Kidney (tissue), 14 donors: ENCODE measurements around the gene NAXE. TPM values are rescaled to one million over a fixed set of nuclear protein-coding genes. Genes with fewer than 3 reads are reported as not detected.

Source experiments
- DNase-seq, 5 donors: peaks; one replicate each; pipeline ENCODE4 v3.0.0-alpha.2; 2013 to 2020
- FAIRE-seq: peaks from 2 replicates; lab custom pipeline; 2012; peaks lifted over from hg19 to GRCh38; lab: Jason Lieb, UNC
- H3K27ac ChIP-seq, 2 donors: one replicate each; pipeline ENCODE4 v1.7.0; 2013; ENCODE audit warnings: low read depth in 2 of 2, low read length in 2 of 2, inconsistent platforms in 1 of 2
- H3K27me3 ChIP-seq: one replicate; pipeline ENCODE4 v1.7.1; 2013; ENCODE audit warnings: low read length, inconsistent platforms; ENCODE audit not compliant: control insufficient read depth, insufficient read depth
- H3K36me3 ChIP-seq, 3 donors: one replicate each; pipeline versions ENCODE4 v1.7.0 to v1.7.1; 2013; ENCODE audit warnings: low read length in 3 of 3, control low read depth in 1 of 3, inconsistent platforms in 1 of 3; ENCODE audit not compliant: insufficient read depth in 3 of 3, control insufficient read depth in 2 of 3
- H3K4me1 ChIP-seq, 3 donors: one replicate each; pipeline versions ENCODE4 v1.7.0 to v1.7.1; 2013; ENCODE audit warnings: low read length in 3 of 3, inconsistent platforms in 1 of 3, low read depth in 1 of 3; ENCODE audit not compliant: control insufficient read depth in 2 of 3, insufficient read depth in 2 of 3
- H3K4me3 ChIP-seq, 3 donors: one replicate each; pipeline versions ENCODE4 v1.7.0 to v1.8.1; 2013; ENCODE audit warnings: low read length in 3 of 3, control low read depth in 1 of 3, inconsistent platforms in 1 of 3
- H3K9ac ChIP-seq, 3 donors: one replicate each; pipeline versions ENCODE4 v1.7.0 to v1.7.1; 2013; ENCODE audit warnings: low read length in 3 of 3, control low read depth in 1 of 3, inconsistent platforms in 1 of 3
- H3K9me3 ChIP-seq, 3 donors: one replicate each; pipeline versions ENCODE4 v1.7.0 to v1.7.1; 2013; ENCODE audit warnings: low read length in 3 of 3, control low read depth in 1 of 3, inconsistent platforms in 1 of 3; ENCODE audit not compliant: control insufficient read depth in 2 of 3, insufficient read depth in 1 of 3
- CTCF ChIP-seq: IDR thresholded peaks from 3 replicates; pipeline ENCODE4 v1.5.1; 2012; ENCODE audit warnings: mild to moderate bottlenecking, moderate library complexity, borderline replicate concordance; ENCODE audit not compliant: insufficient read depth; ENCODE audit errors: extremely low read depth
- intact Hi-C: fragments of 100-400 bp; cut with DNase I; formaldehyde crosslinking; loops from one replicate; pipeline ENCODE4 v1.11.1; 2022
- polyA plus RNA-seq: library from polyadenylated mRNA; stranded (reverse); fragments of 350-450 nt; fragmentation: Illumina TruSeq; extraction: RNeasy Lipid Tissue Mini Kit (QIAGEN cat#74804); gene quantifications from one replicate; pipeline ENCODE4 v1.2.3, GENCODE V29; 2014; ENCODE audit warnings: low read depth, low replicate concordance; ENCODE audit not compliant: insufficient read depth
- total RNA-seq: library from RNA; stranded (reverse); fragmentation: NEBNext Ultra II Directional; extraction: Animal tissue kit (Norgen Biotek cat#: 25700); gene quantifications from one replicate; pipeline ENCODE4 v1.2.1, GENCODE V29; 2021
- donor health status: control.
- donor health status: control.
- donor health status: control.
- donor health status: control.
- donor health status: control.
- donor health status: DM: yes; HTN: yes; CAD: no.
- donor health status: Normal renal cell carcinoma (clear cell type).

NAXE gene
- total and polyA plus RNA-seq, 2 donors from 2014 or later: 78.0 to 221 TPM

- H3K36me3 ChIP-seq: no peaks in the 10 kb centered on the region
- DNase-seq (peak in 2 of 5 donors; percentile 40 to 69), FAIRE-seq (no peak)
- no peaks in the 10 kb centered on the region for H3K27me3 ChIP-seq
- intact Hi-C loops: no loop called here
- peak overlapping the region in 1 of 3 donors; percentile 2 for H3K9ac ChIP-seq
- H3K4me3 ChIP-seq: peak overlapping the region in 1 of 3 donors; percentile 8
- peaks cover 0 to 2% (median 0%) of the 10 kb centered on the region in 3 donors for H3K4me1 ChIP-seq
- H3K9me3 ChIP-seq: no peaks in the 10 kb centered on the region
- H3K27ac ChIP-seq: no peak overlapping the region
- no peak for TF ChIP-seq CTCF
These were observed 20.2 kb upstream of the NAXE start for GRCh38 chr1:156571261-156571852.

- Histone ChIP-seq H3K27ac (no peak within 1 kb of the TSS), H3K4me1 (peaks cover 0 to 2% (median 0%) of the 10 kb centered on the region in 3 donors), H3K9ac (peak within 1 kb of the TSS in 1 of 3 donors; percentile 2), H3K36me3 (no peaks in the 10 kb centered on the region), H3K27me3 (no peaks in the 10 kb centered on the region), H3K4me3 (peak within 1 kb of the TSS; percentile 37 to 60 (median 55)), H3K9me3 (no peaks in the 10 kb centered on the region)
- intact Hi-C loops: no loop called here
- peak; percentile 89 to 95 (median 92) for DNase-seq
- FAIRE-seq: no peak
- TF ChIP-seq CTCF: no peak
These were observed 19.5 kb upstream of the NAXE start, which contains the start of gene IQGAP3 for GRCh38 chr1:156571919-156572662. Gene IQGAP3 (minus strand): TSS chr1:156572565. CDS start chr1:156572529, 36 bp downstream.

- Histone ChIP-seq H3K27me3 (no peaks in the 10 kb centered on the region), H3K9ac (no peak overlapping the region), H3K27ac (no peak overlapping the region), H3K36me3 (no peaks in the 10 kb centered on the region), H3K9me3 (no peaks in the 10 kb centered on the region), H3K4me1 (peaks cover 0 to 2% (median 0%) of the 10 kb centered on the region in 3 donors), H3K4me3 (peak overlapping the region in 1 of 3 donors; percentile 55)
- no peak for TF ChIP-seq CTCF
- FAIRE-seq: no peak
- intact Hi-C loops: no loop called here
- DNase-seq: no peak
These were observed 18.9 kb upstream of the NAXE start for GRCh38 chr1:156572663-156573018.
